Activated CD8-positive, alpha-beta memory T cell treated with anti-CD3 and anti-CD28 coated beads for 36 hours (primary cell): ENCODE results near the gene MICAL3. TPM values are rescaled to one million over a fixed set of nuclear protein-coding genes. Genes with fewer than 3 reads are reported as not detected.

Experiments used
- CTCF ChIA-PET: fragments of 350-600 bp; sonication (Branson Sonifier 250); formaldehyde crosslinking; loops from one replicate; lab custom pipeline; 2021; ENCODE audit warnings: antibody characterized with exemption; lab: Charles Lee
- POLR2A ChIA-PET: fragments of 350-600 bp; sonication (Branson Sonifier 250); formaldehyde crosslinking; loops from one replicate; lab custom pipeline; 2021; ENCODE audit warnings: antibody characterized with exemption; lab: Charles Lee
- total RNA-seq, 2 experiments: library from RNA; stranded (reverse); gene quantifications; one replicate each; pipeline ENCODE4 v1.2.3, GENCODE V29; 2021

MICAL3 gene
- total RNA-seq, 2 experiments from 2014 or later: 47.1 to 48.6 TPM

DNA sequence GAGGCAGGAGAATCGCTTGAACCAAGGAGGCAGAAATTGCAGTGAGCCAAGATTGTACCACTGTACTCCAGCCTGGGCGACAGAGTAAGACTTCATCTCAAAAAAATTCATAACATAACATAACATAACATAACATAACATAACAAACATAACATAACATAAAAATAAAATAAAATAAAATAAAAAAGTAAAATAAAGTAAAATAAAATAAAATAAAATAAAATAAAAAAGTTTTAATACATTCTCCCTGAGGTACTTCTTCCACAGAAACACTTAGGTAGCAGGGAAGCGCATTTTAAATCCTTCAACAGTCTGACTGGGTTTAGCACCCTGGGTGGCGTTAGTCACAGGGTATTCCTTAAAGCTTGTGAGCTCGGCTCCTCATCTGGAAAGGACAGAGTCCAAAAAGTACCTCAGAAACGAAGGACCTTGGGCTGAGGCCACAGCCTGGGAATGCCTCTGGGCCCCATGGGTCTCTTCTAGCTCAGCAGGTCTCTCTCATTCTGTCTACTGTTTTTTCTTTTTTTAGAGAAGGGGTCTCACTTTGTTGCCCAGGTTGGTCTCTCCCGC lies 41.7 kb downstream of the MICAL3 start:
- CTCF ChIA-PET: no interaction called here
- POLR2A ChIA-PET: interaction anchor here (1.0 kb wide), 1 partner anchor 14 kb away, joined by 10 read pairs; no protein-coding TSS in a partner anchor

DNA sequence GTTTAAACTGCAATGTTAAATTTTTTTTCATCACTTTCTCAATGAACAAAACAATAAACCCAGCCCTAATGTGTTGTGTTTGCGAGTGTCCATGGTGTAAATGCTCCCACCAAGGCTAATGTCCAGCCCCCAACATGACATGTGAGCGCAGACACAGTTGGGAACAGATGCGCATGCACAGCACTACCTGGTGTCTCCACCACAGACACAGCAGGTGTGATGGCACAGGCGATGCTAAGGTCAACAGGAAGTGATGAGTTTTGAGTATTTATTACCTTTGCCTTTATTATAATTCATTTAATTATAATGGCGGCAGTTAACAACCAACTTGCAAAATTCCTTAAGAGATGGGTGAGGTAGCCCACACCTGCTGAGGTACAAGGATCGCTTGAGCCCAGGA lies 42.9 kb downstream of the MICAL3 start:
- ChIA-PET CTCF (no interaction called here), POLR2A (no interaction called here)

DNA sequence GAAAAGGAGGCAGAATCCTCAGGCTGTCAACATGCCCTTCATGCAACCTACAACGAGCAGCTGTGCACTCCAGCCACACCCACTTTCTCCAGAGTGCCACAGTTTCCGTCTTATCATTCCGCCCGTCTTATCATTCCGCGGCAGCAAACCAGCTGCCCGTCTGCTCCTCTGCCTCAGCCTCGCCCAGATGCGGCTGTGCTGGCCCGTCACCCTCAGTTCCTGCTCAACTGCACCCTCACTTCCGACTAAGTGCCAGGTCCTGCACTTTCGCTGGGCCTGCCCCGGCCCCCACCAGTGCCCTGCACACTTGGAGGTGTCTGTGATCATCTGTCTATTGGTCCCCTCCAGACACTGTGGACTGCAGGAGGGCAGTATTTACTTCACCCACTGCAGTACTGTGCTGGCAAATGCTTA lies 43.7 kb downstream of the MICAL3 start:
- ChIA-PET POLR2A (no interaction called here), CTCF (no interaction called here)

DNA sequence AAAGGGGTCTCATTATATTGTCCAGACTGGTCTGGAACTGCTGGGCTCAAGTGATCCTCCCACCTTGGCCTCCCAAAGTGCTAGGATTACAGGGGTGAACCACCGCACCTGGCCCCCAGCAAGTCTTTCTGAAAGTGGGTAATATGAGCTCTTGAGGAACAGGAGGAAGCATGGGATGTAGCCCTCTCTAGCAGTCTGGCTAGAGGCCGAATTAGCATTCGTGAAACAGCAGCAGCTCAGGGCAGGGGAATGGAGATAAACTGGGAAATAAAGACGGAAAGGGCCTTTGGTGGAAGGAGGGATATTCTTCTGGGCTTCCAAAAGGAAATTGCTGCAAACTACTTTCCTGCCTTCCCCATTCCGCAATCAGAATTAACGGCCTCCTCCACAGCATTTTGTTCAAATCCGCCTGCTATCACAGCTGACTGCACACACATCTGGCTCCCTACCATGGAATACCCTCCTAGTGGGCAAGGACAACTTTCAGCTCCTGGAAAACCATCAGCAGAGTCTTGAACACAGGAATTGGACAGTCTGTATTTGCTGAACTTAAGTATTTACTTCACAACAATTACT lies 44.3 kb downstream of the MICAL3 start:
- ChIA-PET CTCF (no interaction called here), POLR2A (no interaction called here)

DNA sequence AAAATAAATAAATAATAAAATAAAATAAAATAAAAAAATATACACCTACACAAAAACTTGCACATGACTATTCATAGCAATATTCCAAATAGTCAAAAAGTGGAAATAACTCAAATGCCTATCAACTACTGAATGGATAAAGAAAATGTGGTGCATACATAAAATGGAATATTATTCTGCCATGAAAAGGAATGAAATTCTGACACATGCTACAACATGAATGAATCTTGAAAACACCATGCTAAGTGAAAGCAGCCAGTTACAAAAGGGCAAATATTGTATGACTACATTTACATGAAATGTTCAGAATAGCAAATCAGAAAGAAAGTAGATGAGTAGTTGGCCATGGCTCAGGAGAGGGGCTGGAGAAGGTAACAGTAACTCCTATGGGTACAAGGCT lies 46.3 kb downstream of the MICAL3 start:
- CTCF ChIA-PET: interaction anchor here (0.7 kb wide), 1 partner anchor 859 kb away, joined by 3 read pairs; no protein-coding TSS in a partner anchor
- POLR2A ChIA-PET: no interaction called here

DNA sequence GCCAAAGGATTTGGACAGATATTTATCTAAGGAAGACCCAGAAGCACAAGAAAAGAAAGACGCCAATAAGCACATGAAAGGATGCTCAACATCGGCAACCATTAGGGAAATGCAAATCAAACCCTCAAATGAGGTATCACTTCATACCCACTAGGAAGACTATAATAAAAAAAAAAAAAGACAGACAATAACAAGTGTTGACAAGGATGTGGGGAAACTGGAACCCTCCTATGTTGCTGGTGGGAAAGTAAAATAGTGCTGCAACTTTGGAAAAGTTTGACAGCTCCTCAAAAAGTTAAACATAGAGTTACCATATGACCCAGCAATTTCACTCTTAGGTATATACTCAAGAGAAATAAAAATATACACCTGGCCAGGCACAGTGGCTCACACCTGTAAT lies 47.0 kb downstream of the MICAL3 start:
- ChIA-PET CTCF (interaction anchor here (0.7 kb wide), 1 partner anchor 859 kb away, joined by 3 read pairs; no protein-coding TSS in a partner anchor), POLR2A (no interaction called here)

DNA sequence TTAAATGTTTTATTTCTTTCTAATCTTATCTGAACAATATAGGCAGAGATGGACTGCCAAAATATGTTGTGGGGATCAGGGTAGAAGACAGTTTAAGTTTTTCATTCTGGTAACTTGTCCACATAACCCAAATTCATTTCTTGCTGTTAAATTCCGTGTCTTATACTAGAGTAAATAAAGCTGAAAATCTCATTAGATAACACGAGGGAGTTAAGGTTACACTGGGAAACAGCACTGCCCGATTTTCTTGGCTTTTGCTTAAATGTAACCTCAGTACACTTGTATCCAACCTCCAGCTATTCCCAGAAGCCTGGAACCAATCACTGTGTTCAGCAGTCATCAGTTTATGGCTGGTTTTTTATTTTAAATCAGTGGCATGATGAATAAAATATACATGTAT lies 48.2 kb downstream of the MICAL3 start:
- ChIA-PET POLR2A (no interaction called here), CTCF (no interaction called here)

DNA sequence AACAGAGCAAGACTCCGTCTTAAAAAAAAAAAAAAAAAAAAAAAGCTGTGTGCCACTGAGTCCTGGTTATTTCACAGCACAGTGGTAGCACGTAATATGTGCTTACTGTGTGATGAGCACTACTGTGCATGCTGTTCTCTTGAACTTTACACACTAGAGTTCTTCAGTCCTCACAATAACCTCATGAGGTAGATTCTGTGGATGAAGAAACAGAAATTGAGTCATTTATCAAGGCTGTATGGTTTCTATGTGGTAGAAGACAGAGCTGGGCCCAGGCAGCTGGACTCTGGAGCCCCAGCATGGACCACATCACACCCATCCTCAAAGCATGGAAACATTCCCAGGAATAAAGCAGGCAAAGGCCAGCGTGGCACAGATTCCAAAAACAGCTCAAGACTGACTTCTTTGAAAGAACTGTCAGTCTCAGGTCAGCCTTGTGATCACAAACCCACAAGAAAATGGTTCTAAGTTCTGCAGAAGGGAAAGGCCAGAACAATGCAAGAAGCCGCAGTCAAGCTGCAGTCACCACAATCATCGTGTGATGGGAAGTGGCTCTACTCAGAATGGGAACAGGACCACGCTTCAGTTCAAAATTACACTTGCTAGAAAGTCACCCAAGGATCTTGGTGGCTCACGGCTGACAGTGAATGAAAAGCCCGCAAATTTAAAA lies 49.5 kb downstream of the MICAL3 start:
- ChIA-PET CTCF (no interaction called here), POLR2A (interaction anchor here (0.6 kb wide), 1 partner anchor 365 kb away, joined by 4 read pairs; no protein-coding TSS in a partner anchor)

DNA sequence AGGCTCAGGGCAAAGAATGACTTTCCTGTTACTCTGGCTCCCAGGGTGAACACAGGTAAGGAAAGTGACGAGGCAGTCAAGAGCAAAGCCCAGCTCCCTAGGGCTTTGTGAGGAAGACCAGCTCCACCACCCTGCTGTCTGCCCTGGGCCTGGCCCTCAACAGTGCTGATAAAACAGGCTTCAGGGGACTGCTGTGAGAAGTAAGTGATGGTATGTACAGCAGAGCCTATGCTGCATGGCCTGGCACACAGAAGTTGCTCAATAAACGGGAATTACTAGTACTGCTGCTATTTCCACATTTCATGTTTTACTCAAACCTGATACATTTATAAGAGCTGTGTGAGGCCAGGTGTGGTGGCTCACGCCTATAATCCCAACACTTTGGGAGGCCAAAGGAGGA lies 50.3 kb downstream of the MICAL3 start:
- POLR2A ChIA-PET: no interaction called here
- CTCF ChIA-PET: no interaction called here

DNA sequence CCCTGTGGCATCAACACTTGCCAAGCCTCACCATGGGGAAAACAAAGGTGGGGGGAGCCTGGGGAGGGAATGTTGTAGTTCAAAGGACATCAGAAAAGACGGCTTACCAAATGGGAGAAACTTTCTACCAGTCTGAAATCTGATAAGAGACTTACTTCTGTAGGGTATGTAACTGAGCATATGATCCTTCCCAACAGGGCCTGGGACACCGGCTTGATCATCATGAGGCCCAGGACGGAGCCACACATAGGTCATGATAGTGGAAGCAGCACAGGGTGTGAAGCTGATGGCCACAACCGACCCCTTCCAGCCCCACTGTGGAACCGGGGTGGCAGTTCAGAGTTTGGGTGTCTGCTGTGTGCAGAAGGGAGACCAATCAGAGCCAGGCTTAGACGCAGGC lies 51.1 kb downstream of the MICAL3 start:
- ChIA-PET POLR2A (no interaction called here), CTCF (no interaction called here)

DNA sequence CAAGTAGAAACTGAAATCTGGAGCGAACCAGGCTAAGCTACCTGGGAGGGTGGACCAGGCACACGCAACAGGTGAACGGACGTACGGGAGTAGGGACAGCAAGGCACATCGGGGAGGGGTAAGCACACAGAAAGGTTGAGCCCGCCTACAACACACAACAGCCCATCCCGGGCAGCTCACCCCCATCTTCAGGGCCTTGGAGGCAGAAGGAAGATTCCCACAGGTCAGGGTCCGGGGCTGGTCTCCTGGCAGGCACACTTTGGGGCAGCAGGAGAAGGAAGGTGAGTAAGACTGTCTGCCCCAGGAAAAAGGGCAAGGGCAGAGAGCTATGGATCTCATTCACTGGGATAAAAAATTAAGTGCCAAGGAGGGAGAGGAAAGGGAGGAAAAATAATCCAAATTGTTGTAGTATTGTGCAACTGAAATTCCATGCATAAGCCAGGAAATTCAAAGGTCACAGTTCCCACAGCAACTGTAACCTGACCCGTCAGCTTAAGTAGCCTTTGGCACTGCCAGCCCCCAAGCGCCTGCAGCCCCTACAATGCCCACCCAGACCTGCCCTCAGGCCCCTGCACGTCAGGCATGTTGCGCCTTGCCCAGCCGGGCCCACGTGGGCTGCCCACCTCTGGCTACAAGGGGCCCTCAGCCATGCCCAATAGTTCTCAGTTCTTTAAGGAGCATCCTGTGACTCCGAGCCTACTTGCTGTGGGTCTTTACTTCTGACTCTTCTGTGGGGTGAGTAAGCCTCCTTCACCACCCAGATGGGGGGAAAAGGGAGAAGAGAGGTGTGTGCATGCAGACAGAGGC lies 51.8 kb downstream of the MICAL3 start:
- ChIA-PET CTCF (no interaction called here), POLR2A (no interaction called here)

DNA sequence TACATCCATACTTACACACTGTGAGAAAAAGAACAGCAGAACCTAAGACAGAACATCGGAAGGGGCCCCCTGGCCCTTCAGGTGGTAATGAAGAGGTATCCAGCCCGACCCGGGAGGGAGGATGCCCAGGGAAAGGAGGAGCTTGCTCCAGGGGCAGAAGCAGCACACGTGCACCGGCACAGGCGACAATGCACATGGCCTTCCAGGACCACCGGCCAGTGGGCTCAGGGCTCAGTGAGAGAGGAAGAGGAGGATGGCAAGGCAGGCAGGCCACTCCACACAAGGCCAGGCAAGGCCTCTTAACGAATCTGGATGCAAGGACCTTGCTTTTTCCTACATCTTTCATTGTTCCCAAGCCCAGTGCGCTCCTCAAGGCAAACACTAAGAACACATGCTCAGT lies 52.6 kb downstream of the MICAL3 start:
- ChIA-PET CTCF (no interaction called here), POLR2A (no interaction called here)

DNA sequence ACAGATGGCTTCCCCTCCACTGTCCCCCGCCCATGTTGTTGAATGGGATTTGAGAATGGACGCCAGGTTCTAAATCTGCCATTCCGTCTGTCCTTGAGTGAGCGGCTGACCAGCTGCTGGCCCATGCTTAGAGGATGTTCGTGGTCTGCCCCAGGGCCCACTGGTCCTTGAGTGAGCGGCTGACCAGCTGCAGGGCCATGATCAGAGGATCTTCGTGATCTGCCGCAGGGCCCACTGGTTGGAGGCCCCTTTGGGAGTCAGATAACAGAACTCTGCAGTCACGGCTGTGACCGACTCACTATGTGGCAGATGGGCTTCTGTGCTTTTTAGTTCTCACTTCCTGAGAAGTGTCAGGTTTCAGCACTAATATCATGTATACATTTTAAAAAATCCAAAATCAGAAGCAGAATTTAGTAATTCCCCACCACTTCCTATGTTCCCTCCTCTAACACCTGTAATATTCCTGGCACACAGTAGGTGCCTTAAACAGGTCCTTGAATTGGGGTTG lies 54.1 kb downstream of the MICAL3 start:
- CTCF ChIA-PET: no interaction called here
- POLR2A ChIA-PET: no interaction called here

DNA sequence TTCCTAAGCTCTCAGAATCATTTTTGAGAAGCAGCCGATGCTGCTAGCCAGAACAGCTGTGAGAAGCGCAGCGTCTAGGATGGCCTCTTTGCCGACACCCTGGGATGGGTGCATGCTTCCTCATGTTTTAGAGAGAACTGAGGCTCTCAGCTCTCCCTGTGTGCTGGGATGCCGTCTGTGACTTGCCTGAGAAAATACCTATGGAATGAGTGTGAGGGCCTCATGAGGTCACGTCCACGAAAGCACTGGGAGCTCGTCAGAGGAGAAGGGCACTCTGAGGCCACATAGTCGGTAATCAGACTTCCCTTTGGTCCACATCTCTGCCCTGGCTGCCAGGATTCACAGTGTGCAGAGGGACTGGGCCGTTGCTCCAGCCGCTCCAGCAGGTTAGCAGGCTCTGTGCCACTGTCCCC lies 54.7 kb downstream of the MICAL3 start:
- ChIA-PET CTCF (no interaction called here), POLR2A (no interaction called here)

DNA sequence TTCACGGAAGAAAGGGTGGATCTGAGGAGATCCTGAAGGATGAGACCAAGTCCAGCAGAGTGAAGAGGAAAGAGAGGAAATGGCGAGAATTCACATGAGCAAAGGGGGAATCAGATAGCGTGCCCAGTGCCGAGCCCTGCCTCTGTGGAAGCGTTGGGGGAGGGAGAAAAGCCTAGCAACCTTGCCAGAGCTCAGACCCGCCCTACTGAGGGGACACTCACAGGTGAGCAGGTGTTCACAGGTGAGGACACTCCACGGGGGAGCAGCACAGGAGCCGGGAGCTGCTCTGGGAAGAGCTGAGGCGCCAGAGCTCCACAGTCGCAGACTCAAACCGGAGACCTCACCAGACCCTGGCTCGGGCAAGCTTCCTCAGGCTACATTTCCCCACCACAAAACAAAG lies 56.2 kb downstream of the MICAL3 start:
- POLR2A ChIA-PET: no interaction called here
- CTCF ChIA-PET: no interaction called here

DNA sequence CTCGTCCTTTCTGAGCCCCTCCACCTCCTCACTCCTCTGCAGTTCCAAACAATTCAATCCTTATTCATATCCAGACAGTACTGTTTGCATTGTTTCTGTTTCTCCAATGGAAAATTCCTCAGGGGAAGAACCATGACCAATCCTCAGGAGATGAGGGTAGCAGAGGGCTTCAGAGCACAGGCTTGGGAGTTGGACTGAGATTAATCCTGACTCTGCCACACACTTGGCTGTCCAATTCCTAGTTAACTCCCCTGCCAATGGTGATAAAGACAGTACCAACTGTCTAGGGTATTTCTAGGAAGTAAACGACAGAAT lies 58.0 kb downstream of the MICAL3 start:
- CTCF ChIA-PET: no interaction called here
- POLR2A ChIA-PET: no interaction called here

DNA sequence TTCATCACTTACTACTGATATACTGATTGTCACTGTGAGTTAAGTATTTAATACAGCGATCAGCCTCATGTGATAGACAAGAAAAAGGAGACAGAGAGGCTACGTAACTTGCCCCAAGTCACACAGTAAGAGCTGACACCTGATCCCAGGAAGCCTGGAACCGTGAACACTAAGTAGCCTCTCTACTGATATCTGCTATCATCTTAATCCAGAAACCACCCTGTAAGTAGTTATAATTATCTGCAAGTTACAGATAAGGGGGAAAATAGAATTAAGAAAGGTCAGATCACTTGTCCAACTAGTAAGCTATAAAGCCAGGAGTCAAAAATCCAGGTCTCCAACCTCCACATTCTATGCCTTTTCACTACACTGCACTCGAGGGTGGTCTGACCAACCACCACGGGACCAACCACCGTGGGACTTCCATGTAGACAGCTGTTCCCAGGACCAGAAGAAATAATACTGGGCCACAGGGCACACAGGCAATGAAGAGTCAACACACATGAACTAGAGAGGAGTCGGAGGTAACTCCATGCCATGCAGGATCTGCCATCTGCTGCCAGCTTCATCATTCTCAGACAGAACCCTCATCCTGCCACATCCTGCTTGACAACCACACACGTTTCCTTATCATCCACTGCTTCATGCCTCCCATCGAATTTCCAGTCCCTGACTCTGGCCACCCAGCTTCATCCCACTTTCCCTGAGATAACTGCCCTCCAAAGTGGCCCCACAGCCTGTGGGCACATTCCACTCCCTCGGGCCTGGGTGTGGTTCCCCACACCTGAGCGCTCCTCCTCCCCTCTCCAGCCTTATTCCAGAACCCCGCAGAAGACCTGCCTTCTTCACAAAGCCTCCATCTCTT lies 58.6 kb downstream of the MICAL3 start:
- POLR2A ChIA-PET: no interaction called here
- CTCF ChIA-PET: no interaction called here

DNA sequence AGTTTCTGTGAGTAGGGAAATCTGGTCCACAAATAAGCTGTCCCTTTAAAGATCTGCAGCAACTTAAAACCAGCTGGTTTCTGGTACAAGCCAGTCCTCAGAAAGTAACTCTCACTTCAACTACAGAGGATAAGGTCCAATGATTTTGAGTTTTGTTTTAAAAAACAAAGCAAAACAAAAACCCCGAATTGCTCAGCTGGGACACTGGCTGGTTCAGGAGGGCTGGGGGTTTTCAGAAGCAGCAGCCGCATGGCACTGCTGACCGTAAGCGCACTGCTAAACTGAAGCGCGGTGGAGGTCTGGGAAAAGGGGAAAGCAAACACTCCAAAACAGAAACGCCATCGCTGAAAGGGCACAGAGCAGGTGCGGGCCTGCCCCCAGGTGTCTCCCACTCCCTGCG lies 59.7 kb downstream of the MICAL3 start:
- CTCF ChIA-PET: no interaction called here
- POLR2A ChIA-PET: no interaction called here

DNA sequence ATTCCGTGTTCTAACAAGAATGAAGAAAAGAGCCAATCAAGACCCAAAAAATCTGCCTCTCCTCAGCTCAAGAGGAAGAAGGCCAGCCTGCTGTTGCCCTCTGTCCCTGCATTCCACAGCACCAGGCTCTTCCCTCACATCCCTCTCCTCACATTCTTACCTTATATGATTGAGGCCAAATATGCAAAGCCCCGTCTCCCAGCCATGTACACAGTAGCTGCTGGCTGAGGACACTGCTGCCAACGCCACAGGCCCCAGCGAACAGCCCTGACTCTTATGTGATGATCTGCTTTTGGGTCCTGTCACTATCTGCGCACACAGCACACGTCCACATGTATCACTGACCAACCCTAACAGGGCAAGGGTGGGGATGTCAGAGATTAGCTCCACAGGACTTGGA lies 60.2 kb downstream of the MICAL3 start:
- ChIA-PET CTCF (no interaction called here), POLR2A (no interaction called here)
